ENCODE measurements around the gene LRRC42. TPM values are rescaled to one million over a fixed set of nuclear protein-coding genes. Genes with fewer than 3 reads are reported as not detected.

Gene LRRC42
- total RNA-seq, 4 donors from 2014 or later = 11.4 to 17.8 (median 14.6) TPM

DNA sequence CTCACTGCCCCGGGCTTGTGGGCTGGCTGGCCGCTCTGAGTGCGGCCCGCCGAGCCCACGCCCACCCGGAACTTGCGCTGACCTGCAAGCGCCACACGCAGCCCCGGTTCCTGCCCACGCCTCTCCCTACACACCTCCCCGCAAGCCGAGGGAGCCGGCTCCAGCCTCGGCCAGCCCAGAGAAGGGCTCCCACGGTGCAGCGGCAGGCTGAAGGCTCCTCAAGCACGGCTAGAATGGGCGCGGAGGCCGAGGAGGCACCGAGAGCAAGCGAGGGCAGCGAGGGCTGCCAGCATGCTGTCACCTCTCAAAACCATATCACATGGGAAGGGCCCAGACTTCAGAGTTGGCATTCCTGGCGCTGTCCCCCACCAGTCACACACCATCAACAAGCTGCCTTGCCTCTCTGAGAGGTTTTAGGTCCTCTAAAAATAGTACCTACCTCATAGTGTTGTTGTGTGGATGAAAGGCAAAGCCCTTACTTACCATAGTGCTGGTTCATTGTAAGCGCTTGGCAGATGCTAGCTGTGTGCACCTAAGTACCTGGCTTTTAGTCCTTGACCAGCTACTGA, 58.4 kb downstream of the LRRC42 start:
- TF ChIP-seq, protein P1, sequence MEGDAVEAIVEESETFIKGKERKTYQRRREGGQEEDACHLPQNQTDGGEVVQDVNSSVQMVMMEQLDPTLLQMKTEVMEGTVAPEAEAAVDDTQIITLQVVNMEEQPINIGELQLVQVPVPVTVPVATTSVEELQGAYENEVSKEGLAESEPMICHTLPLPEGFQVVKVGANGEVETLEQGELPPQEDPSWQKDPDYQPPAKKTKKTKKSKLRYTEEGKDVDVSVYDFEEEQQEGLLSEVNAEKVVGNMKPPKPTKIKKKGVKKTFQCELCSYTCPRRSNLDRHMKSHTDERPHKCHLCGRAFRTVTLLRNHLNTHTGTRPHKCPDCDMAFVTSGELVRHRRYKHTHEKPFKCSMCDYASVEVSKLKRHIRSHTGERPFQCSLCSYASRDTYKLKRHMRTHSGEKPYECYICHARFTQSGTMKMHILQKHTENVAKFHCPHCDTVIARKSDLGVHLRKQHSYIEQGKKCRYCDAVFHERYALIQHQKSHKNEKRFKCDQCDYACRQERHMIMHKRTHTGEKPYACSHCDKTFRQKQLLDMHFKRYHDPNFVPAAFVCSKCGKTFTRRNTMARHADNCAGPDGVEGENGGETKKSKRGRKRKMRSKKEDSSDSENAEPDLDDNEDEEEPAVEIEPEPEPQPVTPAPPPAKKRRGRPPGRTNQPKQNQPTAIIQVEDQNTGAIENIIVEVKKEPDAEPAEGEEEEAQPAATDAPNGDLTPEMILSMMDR (IDR thresholded peaks at IDR 0.05 in 4 of 5, conservative IDR thresholded peaks at IDR 0.05 in 1 of 5) = no peak
- no peak for TF ChIP-seq POLR2A (IDR thresholded peaks at IDR 0.05)
- DNase-seq (no peak), ATAC-seq (no peak)
- in situ Hi-C loops (cut with MboI; ENCODE audit: low sequenced_read_pairs in 4 of 4) (no loop called here), intact Hi-C loops (cut with DNase I; ENCODE audit: low total_unique reads) (no loop called here)
- H3K27ac ChIP-seq = no peak overlapping the region
- H3K36me3 ChIP-seq = no peaks in the 10 kb centered on the region
- no peaks in the 10 kb centered on the region for H3K9me3 ChIP-seq
- no peaks in the 10 kb centered on the region for H3K4me1 ChIP-seq
- H3K27me3 ChIP-seq = no peaks in the 10 kb centered on the region
- no peak overlapping the region for H3K4me3 ChIP-seq

DNA sequence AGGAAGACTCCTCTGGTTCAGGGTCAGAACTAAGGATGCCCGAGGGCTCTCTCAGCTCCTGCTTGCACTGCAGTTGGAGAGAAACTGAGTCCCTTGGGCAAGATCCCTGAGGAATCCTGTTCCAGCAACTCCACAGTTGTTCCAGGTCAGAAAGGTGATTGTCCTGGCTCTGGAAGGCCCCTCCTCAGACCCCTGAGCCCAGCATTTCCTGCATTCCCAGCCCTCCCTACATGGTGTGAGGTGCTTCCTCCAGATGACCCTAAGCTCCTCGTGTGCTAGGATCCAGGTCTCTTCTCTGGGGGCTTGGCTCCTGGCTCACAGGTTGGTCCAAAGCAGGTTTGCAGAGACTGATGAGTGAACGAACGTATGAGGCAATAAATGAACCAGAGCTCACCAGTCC, 60.4 kb downstream of the LRRC42 start:
- H3K27me3 ChIP-seq = no peaks in the 10 kb centered on the region
- H3K4me3 ChIP-seq = no peak overlapping the region
- no peaks in the 10 kb centered on the region for H3K4me1 ChIP-seq
- H3K9me3 ChIP-seq = no peaks in the 10 kb centered on the region
- DNase-seq = no peak
- no peak overlapping the region for H3K27ac ChIP-seq
- in situ Hi-C loops (cut with MboI; ENCODE audit: low sequenced_read_pairs in 4 of 4) = no loop called here
- H3K36me3 ChIP-seq = no peaks in the 10 kb centered on the region
- intact Hi-C loops (cut with DNase I; ENCODE audit: low total_unique reads) = no loop called here
- TF ChIP-seq, protein P1 (IDR thresholded peaks at IDR 0.05 in 4 of 5, conservative IDR thresholded peaks at IDR 0.05 in 1 of 5) = no peak
- TF ChIP-seq POLR2A (IDR thresholded peaks at IDR 0.05) = no peak
- ATAC-seq = no peak

DNA sequence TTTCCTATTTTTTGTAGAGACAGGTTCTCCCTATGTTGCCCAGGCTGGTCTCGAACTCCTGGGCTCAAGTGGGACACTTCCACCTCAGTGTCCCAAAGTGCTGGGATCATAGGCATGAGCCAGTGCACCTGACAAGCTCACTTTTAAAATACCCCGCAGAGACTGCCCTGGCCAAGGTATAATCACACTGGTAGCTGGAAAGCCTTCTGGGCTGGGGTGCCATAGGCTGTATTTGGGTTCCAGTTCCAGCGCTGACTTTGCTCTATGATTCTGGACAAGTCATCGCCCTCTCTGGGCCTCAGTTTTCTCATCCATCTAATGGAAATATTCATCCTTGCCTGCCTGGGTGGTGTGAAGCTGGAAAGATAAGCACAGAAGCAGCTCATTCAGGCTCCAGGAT, 61.5 kb downstream of the LRRC42 start:
- in situ Hi-C loops (cut with MboI; ENCODE audit: low sequenced_read_pairs in 4 of 4) = no loop called here
- no peak for DNase-seq
- no peak for ATAC-seq
- Histone ChIP-seq H3K36me3 (no peaks in the 10 kb centered on the region), H3K27ac (no peak overlapping the region), H3K4me3 (no peak overlapping the region), H3K27me3 (no peaks in the 10 kb centered on the region), H3K9me3 (no peaks in the 10 kb centered on the region), H3K4me1 (no peaks in the 10 kb centered on the region)
- intact Hi-C loops (cut with DNase I; ENCODE audit: low total_unique reads) = no loop called here
- TF ChIP-seq, protein P1 (IDR thresholded peaks at IDR 0.05 in 4 of 5, conservative IDR thresholded peaks at IDR 0.05 in 1 of 5) = no peak
- no peak for TF ChIP-seq POLR2A (IDR thresholded peaks at IDR 0.05)

DNA sequence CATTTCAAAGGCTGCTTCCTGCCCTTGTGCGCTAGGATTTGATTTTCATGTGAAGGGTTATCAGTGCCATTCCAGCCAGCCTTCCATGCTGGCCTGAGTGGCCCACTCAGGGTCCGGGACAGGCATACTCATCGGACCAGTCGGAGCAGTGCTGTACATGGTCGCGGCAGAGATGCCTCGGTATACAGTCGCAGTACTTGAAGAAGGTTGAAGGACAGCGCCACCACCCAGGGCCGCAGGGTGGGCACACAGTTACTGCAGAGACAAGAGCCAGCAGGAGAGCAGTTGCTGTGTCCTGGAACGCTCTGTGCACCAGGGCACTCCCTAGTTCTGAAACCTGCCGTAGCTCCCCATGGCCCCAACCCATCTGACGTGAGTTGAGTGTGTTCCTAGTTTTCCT, 62.7 kb downstream of the LRRC42 start:
- Histone ChIP-seq H3K27me3 (peaks cover 0 to 3% (median 0%) of the 10 kb centered on the region in 3 donors), H3K4me1 (no peaks in the 10 kb centered on the region), H3K36me3 (no peaks in the 10 kb centered on the region), H3K4me3 (no peak overlapping the region), H3K9me3 (no peaks in the 10 kb centered on the region), H3K27ac (no peak overlapping the region)
- in situ Hi-C loops (cut with MboI; ENCODE audit: low sequenced_read_pairs in 4 of 4) = no loop called here
- TF ChIP-seq, protein P1 (IDR thresholded peaks at IDR 0.05 in 4 of 5, conservative IDR thresholded peaks at IDR 0.05 in 1 of 5) = no peak
- no peak for TF ChIP-seq POLR2A (IDR thresholded peaks at IDR 0.05)
- intact Hi-C loops (cut with DNase I; ENCODE audit: low total_unique reads) = no loop called here
- ATAC-seq (no peak), DNase-seq (no peak)

DNA sequence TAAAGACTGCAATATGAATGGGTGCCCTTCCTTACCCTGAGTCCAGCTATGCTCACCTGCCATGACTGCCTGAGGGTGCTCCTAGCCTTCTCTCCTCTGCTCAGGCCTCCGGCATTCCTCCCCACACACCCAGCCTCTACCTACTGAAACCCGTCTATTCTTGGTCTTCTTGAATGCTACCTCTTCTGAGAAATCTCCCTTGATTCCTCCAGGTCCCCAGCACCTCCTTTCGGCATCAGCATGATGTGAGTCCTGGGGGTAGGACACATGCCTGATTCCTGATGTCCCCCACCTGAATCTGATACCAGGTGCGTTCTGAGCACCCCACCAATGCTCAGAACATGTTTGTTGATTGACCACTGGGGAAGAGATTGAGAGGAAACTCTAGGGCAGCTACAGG, 63.3 kb downstream of the LRRC42 start:
- H3K4me3 ChIP-seq = no peak overlapping the region
- intact Hi-C loops (cut with DNase I; ENCODE audit: low total_unique reads) (no loop called here), in situ Hi-C loops (cut with MboI; ENCODE audit: low sequenced_read_pairs in 4 of 4) (no loop called here)
- no peak for TF ChIP-seq POLR2A (IDR thresholded peaks at IDR 0.05)
- TF ChIP-seq, protein P1 (IDR thresholded peaks at IDR 0.05 in 4 of 5, conservative IDR thresholded peaks at IDR 0.05 in 1 of 5) = no peak
- ATAC-seq (no peak), DNase-seq (no peak)
- H3K27me3 ChIP-seq = peaks cover 0 to 3% (median 0%) of the 10 kb centered on the region in 3 donors
- no peaks in the 10 kb centered on the region for H3K9me3 ChIP-seq
- H3K36me3 ChIP-seq = no peaks in the 10 kb centered on the region
- H3K4me1 ChIP-seq = no peaks in the 10 kb centered on the region
- no peak overlapping the region for H3K27ac ChIP-seq
